Fibroblast of skin of abdomen (primary cell): ENCODE results near the gene RABGAP1. TPM values are rescaled to one million over a fixed set of nuclear protein-coding genes. Genes with fewer than 3 reads are reported as not detected.
A peak's percentile ranks its signal among the peaks of the same experiment; 100 is the strongest.
"Not testable (repeated sequence)": the region's sequence is repeated elsewhere in the genome, so short reads cannot be mapped to it uniquely, and the experiment has no call there.

Source experiments
- DNase-seq: peaks from one replicate; pipeline ENCODE4 v3.0.0-alpha.2; 2013
- polyA plus RNA-seq, 2 experiments: library from polyadenylated mRNA; unstranded; fragments of 120-200 nt; gene quantifications; one replicate each; pipeline ENCODE4 v1.2.1, GENCODE V29; 2013; ENCODE audit not compliant: insufficient read length in 2 of 2

RABGAP1 gene
- polyA plus RNA-seq (2013, experiment 1 of 2; ENCODE audit: insufficient read length): 46.4 TPM
- 43.5 TPM for polyA plus RNA-seq (2013, experiment 2 of 2; ENCODE audit: insufficient read length)

- DNase-seq: peak; percentile 99
Measured at GRCh38 chr9:122940749-122941581, at the start of gene RABGAP1. Gene RABGAP1, plus strand, starts transcription at chr9:122941020. Its CDS starts 16,040 bp downstream, at chr9:122957060.

- DNase-seq: no peak
Measured at GRCh38 chr9:122897969-122898368, 42.9 kb upstream of the RABGAP1 start.

DNA sequence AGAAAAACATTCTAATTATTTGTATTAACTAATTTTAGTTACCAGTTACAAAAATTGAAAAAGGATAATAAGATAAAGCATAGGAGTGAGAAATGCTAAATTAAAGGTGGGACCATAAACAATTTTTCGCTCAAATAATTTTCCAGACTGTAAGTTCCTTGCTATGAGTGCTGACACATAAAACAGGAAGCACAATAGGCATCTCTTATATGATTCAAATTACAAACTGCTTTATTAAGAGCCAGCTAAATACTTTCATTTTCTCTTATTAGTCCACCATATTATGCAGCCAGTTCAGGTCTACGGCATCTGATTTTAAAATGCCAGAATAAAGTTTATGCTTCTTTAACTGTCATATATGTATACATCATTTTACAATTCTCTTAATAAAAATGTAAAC is 40.0 kb upstream of the RABGAP1 start:
- DNase-seq: no peak

- DNase-seq: peak; percentile 13
Measured at GRCh38 chr9:122904466-122904822, 36.4 kb upstream of the RABGAP1 start.

GRCh38 chr9:122904823-122905710 is 35.8 kb upstream of the RABGAP1 start, which contains the start of gene RC3H2:
Gene RC3H2, minus strand, starts transcription at chr9:122905359. Its CDS starts 7,850 bp downstream, at chr9:122897509.
- peak; percentile 100 for DNase-seq

GRCh38 chr9:122906122-122906521 is 34.7 kb upstream of the RABGAP1 start:
- not testable (repeated sequence) for DNase-seq

GRCh38 chr9:122912671-122912963 is 28.2 kb upstream of the RABGAP1 start:
- DNase-seq: no peak

GRCh38 chr9:122912964-122913673 is 27.7 kb upstream of the RABGAP1 start, which contains the start of gene ZBTB6:
Gene ZBTB6, minus strand, starts transcription at chr9:122913323. Its CDS starts 1,251 bp downstream, at chr9:122912072.
- peak; percentile 88 for DNase-seq

- DNase-seq: no peak
Measured at GRCh38 chr9:122918310-122918709, 22.5 kb upstream of the RABGAP1 start.

DNA sequence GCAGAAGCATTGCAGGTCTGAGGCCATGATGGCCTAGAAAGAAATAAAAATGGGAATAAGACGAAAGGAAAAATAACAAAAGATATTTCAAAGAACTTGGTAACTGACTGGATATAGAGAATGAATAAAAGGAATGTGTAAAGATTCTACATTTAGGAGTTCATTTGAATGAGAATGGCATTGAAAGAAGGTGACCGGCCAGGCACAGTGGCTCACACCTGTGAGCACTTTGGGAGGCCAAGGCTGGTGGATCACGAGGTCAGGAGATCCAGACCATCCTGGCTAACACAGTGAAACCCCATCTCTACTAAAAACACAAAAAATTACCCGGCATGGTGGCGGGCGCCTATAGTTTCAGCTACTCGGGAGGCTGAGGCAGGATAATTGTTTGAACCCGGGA is 18.1 kb upstream of the RABGAP1 start:
- no peak for DNase-seq

DNA sequence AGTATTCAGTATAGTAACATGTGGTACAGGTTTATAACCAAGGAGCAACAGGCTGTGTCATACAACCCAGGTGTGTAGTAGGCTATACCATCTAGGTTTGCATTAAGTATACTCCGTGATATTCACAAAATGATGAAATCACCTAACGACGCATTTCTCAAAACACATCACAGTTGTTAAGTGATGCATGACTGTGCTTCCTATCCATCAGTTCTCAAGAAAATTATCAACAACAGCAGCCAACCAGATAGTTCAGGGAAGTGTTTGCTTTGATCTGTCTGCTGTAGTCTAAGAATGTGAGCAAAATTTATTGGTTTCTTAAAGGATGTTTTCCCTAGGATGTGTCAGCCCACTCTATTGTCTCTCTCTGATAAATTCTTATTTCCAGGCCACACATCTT is 16.9 kb upstream of the RABGAP1 start:
- DNase-seq: no peak

DNA sequence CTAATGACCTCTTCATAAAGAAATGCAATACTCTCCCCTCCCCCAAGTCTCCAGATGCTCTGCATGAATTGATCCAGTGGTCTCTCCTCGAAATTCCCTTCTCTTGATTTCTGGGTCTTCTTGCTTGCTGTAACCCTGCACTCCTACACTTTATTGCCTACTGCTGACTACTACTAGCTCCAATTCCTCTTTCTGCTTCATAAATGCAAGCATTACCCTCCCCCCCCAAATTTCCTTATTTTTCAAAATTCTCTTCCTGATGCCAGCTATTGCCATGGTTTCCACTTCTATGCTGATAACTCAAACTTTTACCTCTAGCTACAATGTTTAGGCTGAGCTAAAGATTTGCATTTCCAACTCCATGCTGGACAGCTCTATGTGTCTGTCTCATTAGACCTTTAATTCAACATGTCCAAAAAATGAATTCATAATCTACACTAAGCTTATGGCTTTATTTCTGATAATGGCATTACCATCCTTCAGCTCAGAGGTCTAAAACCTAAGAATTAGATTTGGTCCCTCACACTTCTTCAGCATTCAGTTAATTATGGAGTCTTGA is 10.9 kb upstream of the RABGAP1 start:
- no peak for DNase-seq

GRCh38 chr9:122930541-122931225 is 10.1 kb upstream of the RABGAP1 start:
- DNase-seq: no peak

DNA sequence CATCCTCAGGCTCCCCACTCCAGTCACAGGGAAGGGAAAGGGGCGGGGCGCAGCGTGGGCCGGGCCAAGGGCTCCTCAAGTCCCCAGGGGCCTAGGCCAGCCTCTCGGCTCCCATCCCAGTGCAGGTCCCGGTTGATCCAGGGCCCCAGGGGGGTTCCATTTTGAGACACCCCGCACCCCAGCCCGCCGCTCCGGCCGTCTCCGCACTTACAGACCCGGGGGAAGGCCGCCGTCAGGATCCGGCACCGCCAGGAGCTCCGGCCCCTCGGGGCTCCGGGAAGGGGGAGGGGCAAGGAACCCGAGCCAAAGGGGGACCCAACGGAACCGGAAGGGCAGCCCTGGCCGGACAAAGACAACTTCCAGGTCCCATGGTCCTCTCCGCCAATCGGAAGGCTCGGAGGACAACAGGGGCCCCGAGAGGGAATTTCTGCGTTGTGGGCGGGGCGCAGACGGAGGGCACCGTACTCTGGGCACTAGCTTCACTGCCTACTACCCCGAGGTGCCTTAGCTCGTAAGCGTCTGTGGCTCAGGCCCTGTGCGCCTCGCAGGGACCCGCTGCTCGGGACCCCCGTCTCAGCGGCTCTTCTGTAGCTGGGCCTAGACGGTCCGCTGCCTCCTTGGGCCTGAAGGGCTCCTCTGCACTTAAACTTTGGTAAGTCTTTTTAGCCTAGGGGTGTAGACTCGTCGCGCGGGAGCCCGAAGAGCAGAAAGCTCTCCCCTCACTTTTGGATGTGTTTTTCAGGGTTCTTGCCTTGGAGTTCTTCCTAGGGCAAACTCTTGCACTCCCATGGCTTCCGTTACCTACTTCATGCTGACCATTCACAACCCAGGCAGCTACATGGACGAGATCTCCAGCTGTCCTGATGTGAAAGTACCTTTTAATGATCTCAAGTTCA is 9.3 kb upstream of the RABGAP1 start, which contains the start of gene ZBTB26:
Gene ZBTB26 (minus strand): TSS at position 287 of the 896 bp plus-strand sequence. CDS start 11,578 bp downstream, outside the sequence.
- DNase-seq: peak; percentile 92

GRCh38 chr9:122936464-122936863 is 4.4 kb upstream of the RABGAP1 start:
- no peak for DNase-seq

- no peak for DNase-seq
Measured at GRCh38 chr9:122936883-122937282, 3.9 kb upstream of the RABGAP1 start.

GRCh38 chr9:122939601-122940000 is 1.2 kb upstream of the RABGAP1 start:
- DNase-seq: no peak

DNA sequence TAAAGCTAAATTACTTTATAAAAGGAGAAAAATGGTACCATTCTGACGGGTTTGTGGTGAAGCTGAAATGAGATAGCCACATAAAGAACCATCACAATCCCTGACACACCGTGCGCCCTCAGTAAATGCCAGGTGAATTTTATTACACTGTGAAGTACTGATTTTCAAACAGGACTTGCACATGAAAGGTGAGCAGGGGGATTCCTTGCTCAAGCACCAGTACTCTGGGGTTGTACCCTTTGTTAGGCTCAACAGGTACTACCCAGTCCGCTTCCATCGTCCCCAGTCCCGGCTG is 419 bp upstream of the RABGAP1 start:
- no peak for DNase-seq

DNA sequence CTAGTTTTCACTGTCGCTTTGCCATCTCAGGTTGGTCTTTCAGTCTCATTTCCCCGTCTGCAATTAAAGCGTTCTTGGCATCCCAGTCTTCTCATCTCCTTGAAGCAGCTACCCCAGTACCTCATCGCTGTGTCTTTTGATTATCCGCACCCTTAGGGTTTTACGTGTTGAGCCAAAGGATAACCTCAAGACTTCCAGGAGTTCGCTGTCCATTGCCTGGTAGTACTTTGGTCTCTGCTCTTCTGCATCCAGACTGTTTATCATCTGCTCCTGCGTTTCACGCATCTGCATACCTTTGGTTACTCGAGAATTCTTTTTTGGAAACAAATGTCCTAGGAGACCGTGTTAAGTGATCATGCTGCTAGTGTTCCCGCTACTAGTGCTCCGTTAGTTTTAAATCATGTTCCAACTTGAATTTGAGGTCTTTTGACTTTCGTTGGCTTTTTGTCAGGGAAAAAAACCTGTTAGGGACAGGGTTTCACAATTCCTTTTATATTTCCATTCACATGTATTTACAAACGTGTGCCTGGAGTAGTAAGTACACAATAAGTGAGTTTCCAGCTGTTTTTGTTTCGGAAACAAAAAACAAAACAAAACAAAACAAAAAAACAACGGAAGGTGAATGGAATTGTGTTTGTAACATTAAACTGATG is 888 bp downstream of the RABGAP1 start:
- peak; percentile 54 for DNase-seq
